C4-2B (cell line): ENCODE data around the gene FBXO31.

Source experiments
- H3K27ac ChIP-seq: fragments of 450-650 bp; 2 replicates; pipeline ENCODE4 v1.5.1; 2017
- ZFX ChIP-seq: fragments of 450-650 bp; IDR thresholded peaks from 2 replicates; pipeline ENCODE4 v1.6.1; 2017
- TF ChIP-seq, protein P1 (sequence below): fragments of 450-650 bp; conservative IDR thresholded peaks from 2 replicates; pipeline ENCODE4 v1.5.1; 2017; ENCODE audit warnings: mild to moderate bottlenecking

FBXO31 gene

GRCh38 chr16:87336434-87337240 lies 46.9 kb downstream of the FBXO31 start:
- TF ChIP-seq, protein P1, sequence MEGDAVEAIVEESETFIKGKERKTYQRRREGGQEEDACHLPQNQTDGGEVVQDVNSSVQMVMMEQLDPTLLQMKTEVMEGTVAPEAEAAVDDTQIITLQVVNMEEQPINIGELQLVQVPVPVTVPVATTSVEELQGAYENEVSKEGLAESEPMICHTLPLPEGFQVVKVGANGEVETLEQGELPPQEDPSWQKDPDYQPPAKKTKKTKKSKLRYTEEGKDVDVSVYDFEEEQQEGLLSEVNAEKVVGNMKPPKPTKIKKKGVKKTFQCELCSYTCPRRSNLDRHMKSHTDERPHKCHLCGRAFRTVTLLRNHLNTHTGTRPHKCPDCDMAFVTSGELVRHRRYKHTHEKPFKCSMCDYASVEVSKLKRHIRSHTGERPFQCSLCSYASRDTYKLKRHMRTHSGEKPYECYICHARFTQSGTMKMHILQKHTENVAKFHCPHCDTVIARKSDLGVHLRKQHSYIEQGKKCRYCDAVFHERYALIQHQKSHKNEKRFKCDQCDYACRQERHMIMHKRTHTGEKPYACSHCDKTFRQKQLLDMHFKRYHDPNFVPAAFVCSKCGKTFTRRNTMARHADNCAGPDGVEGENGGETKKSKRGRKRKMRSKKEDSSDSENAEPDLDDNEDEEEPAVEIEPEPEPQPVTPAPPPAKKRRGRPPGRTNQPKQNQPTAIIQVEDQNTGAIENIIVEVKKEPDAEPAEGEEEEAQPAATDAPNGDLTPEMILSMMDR: no peak
- no peak for TF ChIP-seq ZFX
- no peak overlapping the region for H3K27ac ChIP-seq

DNA sequence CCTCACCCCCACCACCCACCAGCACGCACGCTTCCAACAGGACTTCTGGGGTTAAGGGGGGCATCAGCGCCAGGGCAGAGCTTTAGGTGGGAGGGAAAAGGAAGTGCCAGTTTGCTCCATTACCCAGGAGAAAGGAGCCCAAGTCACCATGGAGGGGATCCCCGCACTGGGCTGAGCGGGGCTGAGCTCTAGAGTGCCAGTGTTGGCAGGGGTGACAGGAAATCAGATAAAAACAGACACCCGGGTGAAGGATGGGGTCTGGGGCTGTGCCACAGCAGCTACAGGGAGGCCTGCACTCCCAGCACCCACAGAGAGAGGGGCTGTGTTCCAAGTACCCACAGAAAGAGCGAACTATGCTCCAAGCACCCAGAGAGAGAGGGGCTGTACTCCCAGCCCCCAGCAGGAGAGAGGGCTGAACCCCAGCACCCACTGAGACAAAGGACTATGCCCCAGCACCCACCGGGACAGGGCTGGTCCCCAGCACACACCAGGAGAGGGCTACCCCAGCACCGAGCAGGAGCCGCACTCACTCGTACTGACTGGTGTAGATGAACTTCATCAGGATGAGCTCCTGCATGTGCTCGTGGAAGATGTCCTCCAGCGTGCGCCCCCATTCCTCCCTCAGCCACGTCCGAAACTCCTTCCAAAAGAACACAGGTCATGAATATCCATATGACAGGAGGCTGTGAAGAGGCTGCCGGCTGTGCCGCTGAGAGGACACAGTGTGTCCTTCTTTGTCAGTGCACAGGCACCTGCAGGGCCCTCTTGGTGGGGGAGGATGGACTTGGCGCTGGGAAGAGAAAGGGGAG lies 47.7 kb downstream of the FBXO31 start:
- H3K27ac ChIP-seq: no peak overlapping the region

DNA sequence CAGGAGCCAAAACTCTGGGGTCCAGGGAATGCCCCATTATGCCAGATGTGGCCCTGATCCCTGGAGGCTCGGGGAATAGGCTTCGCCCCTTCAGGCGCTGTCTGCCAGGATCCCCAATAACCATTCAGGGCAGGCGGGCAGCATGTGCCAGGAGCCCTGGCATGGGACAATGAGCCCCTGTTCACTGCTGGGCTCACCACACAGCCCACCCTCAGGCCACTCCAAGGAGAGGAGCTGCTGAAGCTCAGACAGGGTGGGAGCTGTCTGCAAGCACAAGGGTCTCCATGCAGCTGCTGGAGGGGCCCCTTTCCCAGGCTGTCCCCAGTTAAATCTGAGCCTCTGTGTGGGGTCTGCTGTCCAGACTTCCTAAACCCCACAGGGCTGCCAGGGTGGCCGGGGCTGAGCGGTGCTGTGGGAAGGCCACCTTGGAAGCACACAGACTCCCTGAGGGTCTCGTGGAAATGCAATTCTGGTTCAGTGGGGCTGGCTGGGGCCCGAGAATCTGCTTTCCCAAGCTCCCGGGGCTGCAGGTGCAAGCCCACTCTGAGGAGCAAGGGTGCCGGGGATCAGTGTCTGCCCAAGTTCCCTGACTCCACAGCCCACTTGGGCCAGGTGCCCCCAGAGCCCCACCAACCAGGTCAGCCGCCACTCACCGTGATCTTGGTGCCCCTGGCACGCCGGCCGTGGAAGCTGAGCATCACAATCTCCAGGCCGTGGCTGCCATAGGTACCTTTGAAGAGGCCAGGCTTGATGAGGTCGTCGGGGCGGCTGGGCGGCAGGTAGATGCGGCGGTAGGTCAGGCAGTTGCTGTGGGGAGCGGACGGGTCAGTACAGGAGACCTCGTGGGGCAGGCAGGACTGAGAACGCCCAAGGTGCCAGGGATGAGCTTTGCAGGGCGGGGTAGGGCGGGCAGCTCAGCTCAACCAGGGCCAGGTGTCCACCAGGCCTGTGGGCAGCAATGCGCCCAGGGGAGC lies 48.6 kb downstream of the FBXO31 start:
- H3K27ac ChIP-seq: no peak overlapping the region
- TF ChIP-seq, protein P1: no peak
- TF ChIP-seq ZFX: no peak

More for the DNA sequence above, 47.7 kb downstream of the FBXO31 start:
- TF ChIP-seq, protein P1: no peak
- no peak for TF ChIP-seq ZFX

DNA sequence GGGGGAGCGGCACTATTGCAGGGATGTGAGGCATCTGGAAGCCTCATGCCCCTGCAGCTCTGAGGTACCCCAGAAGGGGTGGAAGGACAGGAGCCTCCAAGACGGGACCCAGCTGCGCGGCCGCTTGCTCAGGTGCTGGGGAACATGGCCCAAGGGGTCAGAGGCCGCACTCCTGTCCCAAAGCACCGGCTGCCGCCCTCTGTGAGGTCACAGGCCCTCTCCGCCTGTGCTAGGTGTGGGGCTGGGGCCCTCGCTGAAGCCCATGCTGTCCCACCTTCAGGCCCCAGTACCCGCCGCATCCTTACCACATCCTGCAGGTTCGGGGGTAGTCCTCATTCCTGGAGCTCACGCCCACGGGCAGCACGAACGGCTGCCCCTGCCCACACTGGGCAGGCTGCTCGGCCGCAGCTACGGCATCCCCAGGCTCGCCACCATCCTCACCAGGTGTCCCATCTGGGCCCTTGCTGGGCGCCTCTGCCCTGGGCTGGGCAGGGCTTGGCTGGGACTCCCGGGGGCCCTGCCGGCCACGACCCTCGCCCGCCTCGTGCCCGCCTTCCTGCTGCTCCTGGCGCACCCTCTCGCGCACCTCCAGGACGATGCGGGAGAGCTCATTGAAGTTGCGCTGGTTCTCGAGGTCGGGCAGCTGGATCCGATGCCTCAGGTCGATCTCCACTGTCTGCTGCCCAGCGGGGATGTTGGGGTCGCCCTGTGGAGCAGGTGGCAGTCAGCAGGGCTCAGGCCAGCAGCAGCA lies 49.8 kb downstream of the FBXO31 start:
- no peak overlapping the region for H3K27ac ChIP-seq
- no peak for TF ChIP-seq ZFX
- TF ChIP-seq, protein P1: no peak

DNA sequence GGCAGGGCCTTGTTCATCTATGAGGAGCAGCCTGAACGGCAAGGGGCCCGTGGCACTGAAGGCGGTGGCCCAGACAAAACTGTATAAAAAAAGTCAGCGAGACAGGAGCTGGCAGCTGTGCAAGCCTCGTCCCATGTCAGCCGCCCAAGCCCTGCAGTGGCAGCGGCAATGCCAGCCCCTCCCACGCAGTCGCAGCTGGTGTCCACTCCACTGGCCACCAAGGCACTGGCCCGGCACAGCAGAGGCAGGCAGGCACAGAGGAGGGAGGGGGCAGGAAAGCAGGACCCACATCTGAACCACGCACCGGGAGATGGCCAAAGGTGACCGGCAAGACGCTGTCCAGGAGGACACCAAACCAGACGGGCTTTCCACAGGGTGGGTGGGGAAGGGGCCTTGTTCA lies 50.5 kb downstream of the FBXO31 start:
- H3K27ac ChIP-seq: peak overlapping the region; percentile 30
- no peak for TF ChIP-seq ZFX
- TF ChIP-seq, protein P1: no peak

- H3K27ac ChIP-seq: peak overlapping the region; percentile 30
- no peak for TF ChIP-seq ZFX
- TF ChIP-seq, protein P1: no peak
Observed at GRCh38 chr16:87332150-87332549, 51.4 kb downstream of the FBXO31 start.
